ENCODE results near the gene NUP210L. TPM values are rescaled to one million over a fixed set of nuclear protein-coding genes. Genes with fewer than 3 reads are reported as not detected.
"Not testable (repeated sequence)": the region's sequence is repeated elsewhere in the genome, so short reads cannot be mapped to it uniquely, and the experiment has no call there.

NUP210L gene
- total RNA-seq, 1 donor from 2014 or later = 0.06 TPM

DNA sequence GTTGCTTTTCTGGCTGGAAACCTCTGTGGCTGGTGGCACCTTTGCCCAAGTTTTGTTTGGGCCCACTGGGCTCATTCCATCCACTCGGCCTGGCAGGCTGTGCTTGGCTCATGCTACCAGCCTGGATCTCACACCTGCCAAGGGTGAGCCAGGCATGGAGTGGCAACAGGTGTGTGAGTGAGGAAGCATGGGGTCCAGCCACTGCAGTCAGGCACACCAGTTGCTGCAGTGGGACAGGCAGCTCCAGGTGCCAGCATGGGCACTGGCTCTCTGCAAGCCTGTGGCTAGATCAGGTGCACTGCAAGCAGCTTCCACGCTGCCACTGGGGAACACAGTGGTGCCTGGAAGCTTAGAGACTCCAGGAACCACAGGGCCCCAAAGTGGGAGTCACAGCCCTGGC, 57.0 kb downstream of the NUP210L start:
- no peak for DNase-seq (ENCODE audit: low spot score)

DNA sequence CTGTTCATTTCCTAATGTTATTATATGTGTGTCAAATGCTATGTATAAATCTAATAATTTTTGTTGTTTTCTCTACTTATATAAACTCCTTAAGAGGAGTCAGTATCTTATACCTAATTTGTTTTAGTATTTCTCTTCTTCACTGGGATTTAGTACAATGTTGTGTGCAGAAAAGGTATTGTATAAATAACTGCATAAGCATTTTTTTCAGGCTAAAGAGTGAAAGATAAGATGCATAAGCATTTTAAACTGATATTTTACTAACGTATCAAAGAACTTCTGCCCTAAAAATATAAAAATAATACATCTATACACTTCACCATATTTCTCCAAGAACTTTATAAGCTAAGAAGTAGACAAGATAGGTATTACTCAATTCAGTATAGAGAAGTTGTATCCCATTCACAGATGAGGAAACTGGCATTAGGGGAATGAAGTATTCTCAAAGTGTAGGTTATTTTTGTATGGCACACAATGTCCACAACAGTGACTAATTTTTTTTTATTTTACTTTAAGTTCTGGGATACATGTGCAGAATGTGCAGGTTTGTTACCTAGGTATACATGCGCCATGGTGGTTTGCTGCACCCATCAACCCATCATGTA, 59.3 kb downstream of the NUP210L start:
- DNase-seq (ENCODE audit: low spot score) = no peak

DNA sequence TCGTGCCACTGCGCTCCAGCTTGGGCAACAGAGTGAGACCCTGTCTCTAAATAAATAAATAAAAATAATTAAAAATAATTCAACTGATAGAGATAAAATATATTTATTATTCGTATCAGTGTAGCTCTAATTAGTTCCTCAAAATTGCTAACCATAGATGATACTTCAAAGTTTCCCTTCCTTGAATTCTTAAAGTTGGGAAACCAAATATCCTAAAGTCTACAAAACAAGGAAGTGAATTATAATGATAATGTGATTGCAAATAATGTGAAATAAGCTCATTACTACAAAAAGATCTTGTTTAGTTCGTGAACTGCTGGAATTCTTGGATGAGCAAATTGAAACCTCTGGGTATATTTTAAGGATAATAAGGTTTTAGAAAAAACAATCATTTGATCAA, 60.5 kb downstream of the NUP210L start:
- no peak for DNase-seq (ENCODE audit: low spot score)

DNA sequence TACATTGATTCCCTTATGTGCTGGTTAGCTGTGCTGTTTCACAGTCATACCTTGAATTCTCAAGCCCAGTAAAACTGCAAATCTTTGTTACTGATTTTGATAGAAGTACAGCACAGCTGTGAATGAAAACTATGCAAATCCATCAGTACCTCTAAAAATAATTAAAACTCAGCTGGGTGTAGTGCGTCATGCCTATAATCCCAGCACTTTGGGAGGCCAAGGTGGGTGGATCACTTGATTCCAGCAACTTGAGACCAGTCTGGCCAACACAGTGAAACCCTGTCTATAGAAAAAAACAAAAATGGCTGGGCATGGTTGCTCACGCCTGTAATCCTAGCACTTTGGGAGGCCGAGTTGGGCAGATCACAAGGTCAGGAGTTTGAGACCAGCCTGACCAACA, 61.2 kb downstream of the NUP210L start:
- no peak for DNase-seq (ENCODE audit: low spot score)

DNA sequence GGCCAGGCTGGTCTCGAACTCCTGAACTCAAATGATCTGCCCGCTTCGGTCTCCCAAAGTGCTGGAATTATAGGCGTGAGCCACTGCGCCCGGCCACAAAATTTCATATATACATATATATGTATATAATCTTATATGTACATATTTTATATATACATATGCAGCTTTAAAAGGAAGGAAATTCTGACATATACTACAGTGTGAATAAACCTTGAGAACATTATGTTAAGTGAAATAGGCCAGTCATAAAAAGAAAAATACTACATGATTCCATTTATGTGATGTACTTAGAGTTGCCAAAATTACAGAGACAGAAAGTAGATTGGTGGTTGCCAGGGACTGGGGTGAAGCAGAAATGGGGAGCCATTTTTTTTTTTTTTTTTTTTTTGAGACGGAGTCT, 63.2 kb downstream of the NUP210L start:
- no peak for DNase-seq (ENCODE audit: low spot score)

DNA sequence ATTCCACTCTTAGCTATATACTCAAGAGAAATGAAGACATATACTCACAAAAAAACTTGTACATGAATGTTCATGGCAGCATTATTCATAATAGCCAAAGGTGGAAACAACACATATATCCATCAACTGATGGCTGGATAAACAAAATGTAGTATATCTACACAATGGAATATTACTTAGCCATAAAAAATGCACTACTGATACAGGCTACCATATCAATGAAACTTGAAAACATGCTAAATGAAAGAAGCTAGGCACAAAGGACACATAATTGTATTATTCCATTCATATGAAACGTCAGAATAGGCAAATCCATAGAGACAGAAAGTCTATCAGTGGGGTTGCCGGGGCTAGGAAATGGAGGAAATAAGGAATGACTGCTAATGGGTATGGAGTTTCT, 67.3 kb downstream of the NUP210L start:
- no peak for DNase-seq (ENCODE audit: low spot score)

DNA sequence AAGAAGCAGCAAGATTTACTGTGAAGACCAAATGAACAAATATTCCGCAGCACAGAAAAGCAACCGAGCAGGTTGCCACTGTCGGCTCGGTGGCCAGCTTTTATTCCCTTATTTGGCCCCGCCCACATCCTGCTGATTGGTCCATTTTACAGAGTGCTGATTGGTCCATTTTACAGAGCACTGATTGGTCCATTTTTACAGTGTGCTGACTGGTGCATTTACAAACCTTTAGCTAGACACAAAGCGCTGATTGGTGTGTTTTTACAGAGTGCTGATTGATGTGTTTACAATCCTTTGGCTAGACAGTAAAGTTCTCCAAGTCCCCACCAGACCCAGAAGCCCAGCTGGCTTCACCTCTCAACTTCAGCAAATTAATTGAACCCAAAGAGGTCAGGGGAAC, 71.8 kb downstream of the NUP210L start:
- not testable (repeated sequence) for DNase-seq (ENCODE audit: low spot score)

DNA sequence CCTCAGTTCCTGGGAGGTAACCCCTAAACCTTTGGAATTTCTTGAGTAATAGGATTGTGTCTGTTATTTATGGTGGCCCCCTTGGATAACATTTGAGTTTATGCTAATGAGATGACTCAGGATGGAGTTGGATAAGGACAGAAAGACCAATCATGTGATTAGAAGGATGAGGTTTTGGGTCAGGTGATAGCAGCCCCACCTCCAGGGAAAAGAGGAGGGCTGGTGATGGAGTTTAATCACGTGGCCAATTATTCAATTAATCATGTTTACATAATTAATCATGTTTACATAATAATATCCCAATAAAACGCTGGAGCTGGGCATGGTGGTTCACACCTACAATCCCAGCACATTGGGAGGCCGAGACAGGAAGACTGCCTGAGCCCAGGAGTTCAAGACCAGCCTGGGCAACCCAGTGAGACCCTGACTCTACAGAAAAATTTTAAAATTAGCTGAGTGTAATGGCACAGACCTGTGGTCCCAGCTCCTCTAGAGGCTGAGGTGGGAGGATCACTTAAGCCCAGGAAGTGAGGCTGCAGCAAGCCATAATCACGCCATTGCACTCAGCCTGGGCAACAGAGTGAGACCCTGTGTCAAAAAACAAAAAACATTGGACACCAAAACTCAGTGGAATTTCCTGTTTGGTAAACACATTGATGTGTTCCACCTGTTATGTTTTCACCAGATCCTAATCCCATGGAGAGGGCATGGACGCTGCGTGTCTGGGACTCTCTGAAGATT, 73.3 kb downstream of the NUP210L start:
- no peak for DNase-seq (ENCODE audit: low spot score)

DNA sequence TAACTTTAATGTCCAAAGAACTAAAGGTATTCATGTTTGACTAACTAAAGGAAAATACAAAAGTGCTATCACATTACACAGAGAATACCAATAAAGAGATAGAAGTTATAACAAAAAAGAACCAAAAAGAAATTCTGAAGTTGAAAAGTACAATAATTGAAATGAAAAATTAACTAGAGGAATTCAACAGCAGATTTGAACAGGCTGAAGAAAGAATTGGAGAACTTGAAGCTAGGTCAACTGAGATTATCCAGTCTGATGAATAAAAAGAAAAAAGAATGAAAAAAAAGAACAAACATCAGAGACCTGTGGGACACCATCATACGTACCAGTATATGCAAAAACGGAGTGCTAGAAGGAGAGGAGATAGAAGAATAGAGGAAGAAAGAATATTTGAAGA, 78.5 kb downstream of the NUP210L start:
- DNase-seq (ENCODE audit: low spot score) = no peak

DNA sequence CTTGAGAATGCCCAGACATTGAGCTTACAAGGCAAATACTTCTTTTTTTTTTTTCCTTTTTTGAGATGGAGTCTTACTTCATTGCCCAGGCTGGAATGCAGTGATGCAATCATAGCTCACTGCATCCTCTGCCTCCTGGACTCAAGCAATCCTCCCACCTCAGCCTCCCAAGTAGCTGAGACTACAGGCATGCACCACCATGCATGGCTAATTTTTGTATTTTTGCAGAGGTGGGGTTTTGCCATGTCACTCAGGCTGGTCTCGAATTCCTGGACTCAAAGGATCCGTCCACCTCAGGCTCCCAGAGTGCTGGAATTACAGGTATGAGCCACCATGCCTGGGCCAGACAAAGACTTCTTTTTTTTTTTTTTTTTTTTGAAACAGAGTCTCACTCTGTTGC, 79.1 kb downstream of the NUP210L start:
- DNase-seq (ENCODE audit: low spot score) = no peak

DNA sequence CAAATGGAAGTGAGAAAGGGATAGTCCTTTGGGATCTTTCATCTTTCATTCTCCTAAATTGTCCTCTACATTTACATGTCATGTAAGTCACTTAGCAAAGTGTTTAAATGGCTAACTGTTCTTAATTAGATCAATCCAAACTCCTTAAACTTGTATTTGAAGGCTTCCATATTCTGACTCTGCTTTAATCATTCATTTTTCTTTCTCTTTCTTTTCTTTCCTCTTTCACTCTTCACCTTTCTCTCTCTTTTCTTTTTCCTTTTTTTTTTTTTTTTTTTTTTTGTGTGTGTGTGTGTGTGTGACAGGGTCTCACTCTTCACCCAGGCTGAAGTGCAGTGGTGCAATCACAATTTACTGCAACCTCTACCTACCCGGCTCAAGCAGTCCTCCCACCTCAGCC, 92.6 kb downstream of the NUP210L start:
- no peak for DNase-seq (ENCODE audit: low spot score)

DNA sequence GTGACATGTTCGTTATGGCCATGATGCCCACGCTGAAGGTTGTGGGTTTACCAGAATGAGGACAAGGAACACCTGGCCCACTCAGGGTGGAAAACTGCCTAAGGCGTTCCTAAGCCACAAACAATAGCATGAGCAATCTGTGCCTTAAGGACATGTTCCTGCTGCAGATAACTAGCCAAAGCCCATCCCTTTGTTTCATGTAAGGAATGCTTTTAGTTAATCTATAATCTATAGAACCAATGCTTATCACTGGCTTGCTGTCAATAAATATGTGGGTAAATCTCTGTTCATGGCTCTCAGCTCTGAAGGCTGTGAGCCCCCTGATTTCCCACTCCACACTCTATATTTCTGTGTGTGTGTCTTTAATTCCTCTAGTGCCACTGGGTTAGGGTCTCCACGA, 107.4 kb downstream of the NUP210L start:
- not testable (repeated sequence) for DNase-seq (ENCODE audit: low spot score)

DNA sequence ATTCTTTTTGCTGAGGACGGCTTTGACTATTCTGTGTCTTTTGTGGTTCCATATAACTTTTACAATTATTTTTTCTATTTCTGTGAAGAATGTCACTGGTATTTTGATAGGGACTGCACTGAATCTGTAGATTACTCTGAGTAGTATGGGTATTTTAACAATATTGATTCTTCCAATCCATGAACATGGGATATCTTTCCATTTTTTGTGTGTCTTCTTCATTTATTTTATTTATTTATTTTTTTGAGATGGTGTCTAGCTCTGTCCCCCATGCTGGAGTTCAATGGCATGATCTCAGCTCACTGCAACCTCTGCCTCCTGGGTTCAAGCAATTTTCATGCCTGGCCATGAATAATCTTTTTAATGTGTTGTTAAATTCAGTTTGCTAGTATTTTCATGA, 121.2 kb downstream of the NUP210L start:
- not testable (repeated sequence) for DNase-seq (ENCODE audit: low spot score)

DNA sequence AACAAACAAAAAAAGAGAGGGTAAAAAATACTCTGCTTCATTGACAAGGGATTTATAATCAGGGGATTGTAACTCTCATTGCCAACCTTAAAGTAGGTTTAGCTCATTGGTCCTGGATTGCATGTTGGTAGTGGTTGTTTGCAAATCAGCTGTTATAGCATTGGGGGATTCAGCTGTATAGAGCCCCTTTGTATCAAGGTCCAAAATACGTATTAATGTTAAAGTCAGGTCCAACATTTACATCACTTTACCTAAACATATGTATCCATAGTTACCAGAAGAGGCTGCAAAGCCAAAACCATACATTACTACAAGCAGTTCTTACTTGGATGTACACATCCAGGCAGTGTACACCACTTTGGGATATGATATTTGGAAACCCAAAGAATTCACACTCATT, 134.9 kb downstream of the NUP210L start:
- DNase-seq (ENCODE audit: low spot score) = no peak

DNA sequence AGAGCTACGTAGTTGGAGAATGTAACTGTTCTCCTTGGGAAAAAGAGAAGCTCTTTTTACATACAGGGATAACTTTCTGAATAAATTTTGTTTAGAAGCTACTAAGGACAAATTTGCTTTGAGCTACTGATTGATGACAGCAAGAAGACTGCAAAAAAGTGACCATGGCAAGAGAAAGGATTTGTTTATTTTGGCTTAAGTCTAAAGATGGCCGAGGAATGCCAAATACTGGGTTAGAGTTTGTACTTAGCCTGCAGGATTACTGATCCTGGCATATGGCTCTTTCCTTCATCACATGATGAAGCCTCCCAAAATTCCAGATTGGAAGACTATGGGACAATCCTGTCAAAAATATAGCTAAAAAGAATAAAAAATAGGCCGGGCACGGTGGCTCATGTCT, 135.6 kb downstream of the NUP210L start:
- no peak for DNase-seq (ENCODE audit: low spot score)

DNA sequence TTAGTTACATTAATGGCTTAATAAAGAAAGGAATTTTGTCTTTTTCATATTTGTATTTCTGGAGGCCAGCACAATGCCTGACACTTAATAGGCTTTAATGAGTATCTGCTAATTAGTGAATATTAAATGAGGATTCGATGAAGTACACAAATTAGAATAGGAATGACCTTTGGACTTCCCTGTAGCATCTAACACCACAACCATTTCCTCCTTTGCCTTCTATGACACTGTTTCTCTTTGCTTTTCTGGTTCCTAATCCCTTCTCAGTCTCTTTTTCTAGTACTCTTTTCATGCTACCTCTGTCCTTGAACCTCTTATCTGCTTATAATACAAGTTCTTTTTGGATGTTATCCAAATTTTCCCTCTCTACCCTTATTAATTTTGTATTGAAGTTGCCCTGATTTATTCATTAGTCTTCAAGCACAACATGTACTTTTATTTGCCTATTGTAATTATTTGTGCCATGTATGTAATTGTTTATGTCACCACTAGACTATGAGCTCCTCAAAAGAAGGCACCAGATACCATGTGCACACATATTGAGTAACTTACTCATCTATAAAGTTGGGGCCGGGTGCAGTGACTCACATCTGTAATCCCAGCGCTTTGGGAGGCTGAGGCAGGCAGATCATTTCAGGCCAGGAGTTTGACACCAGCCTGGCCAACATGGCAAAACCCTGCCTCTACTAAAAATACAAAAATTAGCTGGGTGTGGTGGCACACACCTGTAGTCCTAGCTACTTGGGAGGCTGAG, 140.5 kb downstream of the NUP210L start:
- no peak for DNase-seq (ENCODE audit: low spot score)

DNA sequence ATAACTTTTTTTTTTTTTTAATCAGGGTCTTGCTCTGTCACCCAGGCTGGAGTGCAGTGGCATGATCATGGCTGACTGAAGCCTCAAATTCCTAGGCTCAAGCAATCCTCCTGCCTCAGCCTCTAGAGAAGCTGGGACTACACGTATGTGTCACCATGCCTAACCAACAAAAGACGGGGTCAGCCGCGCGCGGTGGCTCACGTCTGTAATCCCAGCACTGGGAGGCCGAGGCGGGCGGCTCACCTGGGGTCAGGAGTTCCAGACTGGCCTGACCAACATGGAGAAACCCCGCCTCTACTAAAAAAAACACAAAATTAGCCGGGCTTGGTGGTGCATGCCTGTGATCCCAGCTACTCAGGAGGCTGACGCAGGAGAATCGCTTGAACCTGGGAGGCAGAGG, 142.3 kb downstream of the NUP210L start:
- not testable (repeated sequence) for DNase-seq (ENCODE audit: low spot score)

DNA sequence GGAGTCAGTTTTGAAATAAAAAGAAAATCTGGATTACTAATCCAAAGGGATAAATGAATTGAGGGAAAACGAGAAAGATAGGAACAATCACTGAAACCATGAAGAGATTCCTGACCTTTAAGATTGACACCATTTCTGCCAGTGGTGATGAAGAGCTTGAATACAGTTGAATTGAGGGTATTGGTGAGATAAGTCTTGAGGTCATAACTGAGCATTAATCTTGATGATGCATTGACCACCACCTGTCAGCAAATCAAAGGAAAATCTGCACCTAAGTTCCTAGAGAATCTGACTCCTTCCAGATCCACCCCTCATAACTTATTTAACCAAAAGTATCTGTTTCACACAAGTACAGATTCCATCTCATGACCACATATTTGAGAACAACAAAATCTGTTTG, 142.7 kb downstream of the NUP210L start:
- no peak for DNase-seq (ENCODE audit: low spot score)

DNA sequence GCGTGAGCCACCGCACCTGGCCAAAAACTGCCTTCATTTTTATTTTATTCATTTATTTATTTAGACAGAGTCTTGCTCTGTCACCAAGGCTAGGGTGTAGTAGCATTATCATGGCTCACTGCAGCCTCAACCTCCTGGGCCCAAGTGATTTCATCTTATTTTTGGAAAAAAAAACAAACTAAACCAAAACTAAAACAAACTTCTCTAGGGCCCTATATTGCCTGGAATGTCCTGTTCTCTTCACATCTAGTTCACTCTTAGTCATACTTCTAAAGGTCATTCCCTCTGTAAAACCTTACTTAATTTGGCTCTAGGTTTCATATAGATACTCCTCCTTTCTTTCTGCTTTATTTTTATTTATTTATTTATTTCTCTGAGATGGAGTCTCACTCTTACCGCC, 148.7 kb downstream of the NUP210L start:
- DNase-seq (ENCODE audit: low spot score) = no peak

DNA sequence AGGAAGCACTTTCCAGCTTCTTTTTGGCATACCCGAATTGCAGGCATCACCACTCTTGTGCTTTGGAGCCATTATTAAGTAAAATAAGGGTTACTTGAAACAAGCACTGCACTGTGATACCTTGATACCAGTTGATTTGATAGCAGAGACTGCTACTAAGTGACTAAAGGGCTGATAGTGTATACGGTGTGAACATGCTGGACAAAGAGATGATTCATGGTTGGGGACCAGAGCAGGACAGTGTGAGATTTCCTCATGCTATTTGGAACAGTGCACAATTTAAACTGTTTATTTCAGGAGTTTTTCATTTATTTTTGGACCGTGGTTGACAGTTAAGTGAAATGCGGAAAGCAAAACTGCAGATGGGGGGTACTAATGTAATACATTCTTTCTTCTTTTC, 154.5 kb downstream of the NUP210L start:
- DNase-seq (ENCODE audit: low spot score) = no peak

DNA sequence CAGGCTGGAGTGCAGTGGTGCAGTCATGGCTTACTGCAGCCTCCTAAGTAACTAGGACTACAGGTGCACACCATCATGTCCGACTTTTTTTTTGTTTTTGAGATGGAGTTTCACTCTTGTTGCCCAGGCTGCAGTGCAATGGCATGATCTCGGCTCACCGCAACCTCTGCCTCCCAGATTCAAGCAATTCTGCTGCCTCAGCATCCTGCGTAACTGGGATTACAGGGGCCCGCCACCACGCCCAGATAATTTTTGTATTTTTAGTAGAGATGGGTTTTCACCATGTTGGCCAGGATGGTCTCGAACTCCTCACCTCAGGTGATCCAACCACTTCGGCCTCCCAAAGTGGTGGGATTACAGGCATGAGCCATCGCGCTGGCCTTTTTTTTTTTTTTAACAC, 158.0 kb downstream of the NUP210L start:
- DNase-seq (ENCODE audit: low spot score) = not testable (repeated sequence)

DNA sequence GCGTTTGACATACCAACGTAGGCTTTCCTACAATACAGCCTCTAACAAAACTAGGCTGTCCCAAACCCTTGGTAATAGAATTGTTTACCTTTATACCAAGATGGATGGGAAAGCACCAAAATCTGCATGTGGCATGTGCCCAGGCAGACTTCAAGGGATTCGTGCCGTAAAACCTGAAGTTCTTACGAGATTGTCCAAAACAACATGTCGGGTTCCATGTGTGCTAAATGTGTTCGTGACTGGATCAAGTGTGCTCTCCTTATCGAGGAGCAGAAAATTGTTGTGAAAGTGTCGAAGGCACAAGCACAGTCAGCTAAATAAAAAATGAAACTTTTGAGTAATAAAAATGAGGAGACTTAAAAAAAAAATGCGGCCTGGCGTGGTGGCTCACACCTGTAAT, 159.2 kb downstream of the NUP210L start:
- DNase-seq (ENCODE audit: low spot score) = no peak

DNA sequence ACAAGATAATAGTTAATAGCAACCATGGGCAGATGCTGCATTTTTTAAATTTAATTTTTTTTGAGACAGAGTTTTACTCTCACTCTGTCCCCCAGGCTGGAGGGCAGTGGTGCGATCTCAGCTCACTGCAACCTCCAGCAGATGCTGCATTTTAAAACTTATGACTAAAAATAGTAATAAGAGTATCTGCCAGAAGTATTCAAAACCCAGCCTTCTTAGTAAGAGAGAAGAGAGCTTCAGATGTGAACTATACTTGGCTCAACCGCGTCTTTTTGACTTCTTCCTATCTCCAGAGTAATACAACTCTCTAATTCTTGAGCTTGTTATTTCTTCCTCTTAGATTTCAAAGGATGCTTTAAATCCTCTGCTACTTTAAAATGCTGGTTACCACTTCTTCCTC, 159.7 kb downstream of the NUP210L start:
- DNase-seq (ENCODE audit: low spot score) = no peak
